Renal cortex interstitium (tissue), 11 donors: ENCODE data around the gene MDP1. TPM values are rescaled to one million over a fixed set of nuclear protein-coding genes. Genes with fewer than 3 reads are reported as not detected.
"Not testable (repeated sequence)": the region's sequence is repeated elsewhere in the genome, so short reads cannot be mapped to it uniquely, and the experiment has no call there.

ENCODE experiments used
- DNase-seq, 11 donors: peaks; one replicate each; pipeline ENCODE4 v3.0.0-alpha.2; 2013; ENCODE audit warnings: low read depth in 9 of 11, low spot score in 4 of 11; ENCODE audit errors: extremely low read depth in 1 of 11
- polyA plus RNA-seq, 3 donors: library from polyadenylated mRNA; unstranded; fragments of 120-200 nt; gene quantifications; one replicate each; pipeline ENCODE4 v1.2.1, GENCODE V29; 2013; ENCODE audit not compliant: insufficient read length in 3 of 3

The MDP1 gene
- polyA plus RNA-seq, 3 donors, result 10.2 to 17.3 (median 13.5) TPM

DNA sequence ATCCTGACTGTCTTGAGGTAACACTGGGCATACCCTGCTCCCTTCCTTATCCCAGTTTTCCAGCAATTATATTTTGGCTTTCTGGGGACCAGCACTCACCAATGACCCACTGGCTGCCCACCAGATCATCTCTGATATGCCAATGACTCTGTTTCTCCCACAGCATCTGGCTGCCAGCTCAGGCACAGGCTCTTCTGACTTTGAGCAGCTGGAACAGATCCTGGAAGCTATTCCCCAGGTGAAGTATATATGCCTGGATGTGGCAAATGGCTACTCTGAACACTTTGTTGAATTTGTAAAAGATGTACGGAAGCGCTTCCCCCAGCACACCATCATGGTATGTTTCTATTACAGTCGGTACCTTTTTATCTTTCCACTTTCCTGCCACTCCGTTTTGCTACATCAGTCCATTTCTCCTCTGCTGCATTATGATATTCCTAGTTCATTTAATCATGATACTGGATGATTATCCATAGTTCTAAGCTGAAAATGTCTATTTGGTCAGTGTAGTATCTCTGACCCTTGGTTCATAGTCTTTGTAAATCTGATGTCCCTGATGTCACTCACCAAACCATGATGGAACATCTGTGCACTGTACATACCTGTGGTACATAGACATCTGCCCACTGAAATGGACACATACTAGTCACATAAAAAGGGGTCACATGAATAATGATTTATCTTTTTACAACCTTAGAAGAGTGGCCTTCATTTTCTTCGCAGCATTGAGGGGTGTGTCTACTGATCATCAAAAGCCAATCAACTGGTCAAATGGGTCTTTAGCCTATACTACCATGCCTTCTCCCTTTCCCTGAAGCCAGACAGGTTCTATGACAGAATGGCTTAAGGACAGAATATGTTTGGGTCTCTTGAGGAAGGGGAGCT, 20.2 kb upstream of the MDP1 start:
- DNase-seq, result no peak

DNA sequence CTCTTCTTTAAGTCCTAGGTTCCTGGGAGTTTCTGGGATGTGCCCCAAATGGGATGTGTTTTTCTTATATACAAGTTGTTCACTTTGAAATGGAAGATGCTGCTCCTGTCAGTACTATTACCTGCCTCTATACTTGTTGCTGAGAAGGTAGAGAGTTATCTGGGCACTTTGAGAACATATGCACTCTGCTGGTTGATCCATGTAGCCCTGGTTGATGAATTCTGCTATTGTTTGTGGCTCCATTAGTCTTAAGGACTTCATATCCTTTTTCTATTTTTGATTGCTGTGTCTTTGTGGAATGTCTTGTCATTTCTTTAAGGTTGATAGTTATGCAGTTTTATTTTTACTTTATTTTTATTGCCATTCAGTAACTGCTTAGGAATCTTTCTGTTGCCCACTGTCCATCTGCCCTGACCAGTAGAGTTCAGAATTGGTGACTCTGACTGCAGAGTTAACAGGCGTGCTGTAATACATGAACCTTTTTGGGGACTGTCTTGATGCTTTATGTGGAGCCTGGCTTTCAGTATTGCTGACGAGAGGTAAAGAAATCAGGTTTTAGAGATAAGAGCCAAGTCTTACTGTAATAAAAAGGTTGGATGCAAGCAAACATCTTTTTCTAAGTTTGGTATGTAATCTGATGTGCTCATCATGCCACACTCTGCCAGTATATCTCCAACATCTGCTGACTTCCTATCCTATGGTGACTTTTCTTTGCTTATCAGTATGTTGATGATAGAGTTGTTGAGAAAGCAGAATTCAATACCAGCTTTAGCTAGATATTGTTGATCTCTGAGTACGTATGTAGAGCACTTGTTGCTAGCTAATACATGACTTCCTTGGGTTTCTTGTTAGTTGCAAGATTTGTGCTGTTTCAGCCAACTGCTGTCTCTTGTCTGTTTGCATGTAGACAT, 18.5 kb upstream of the MDP1 start:
- DNase-seq, result no peak

DNA sequence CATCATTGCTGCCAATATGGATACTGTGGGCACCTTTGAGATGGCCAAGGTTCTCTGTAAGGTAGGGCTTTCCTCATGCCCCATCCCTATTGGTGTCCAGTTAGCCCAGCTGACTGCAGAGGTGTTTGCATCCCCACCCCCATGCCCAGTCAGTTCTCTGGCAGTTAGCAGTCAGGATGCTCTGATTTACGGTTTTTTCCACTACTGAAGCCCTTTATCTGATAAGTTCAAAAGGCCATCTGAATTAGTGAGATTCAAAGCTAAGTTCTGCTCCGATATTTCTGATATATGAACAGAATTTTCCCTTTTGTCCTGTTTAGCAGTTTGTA, 17.6 kb upstream of the MDP1 start:
- DNase-seq, result no peak

DNA sequence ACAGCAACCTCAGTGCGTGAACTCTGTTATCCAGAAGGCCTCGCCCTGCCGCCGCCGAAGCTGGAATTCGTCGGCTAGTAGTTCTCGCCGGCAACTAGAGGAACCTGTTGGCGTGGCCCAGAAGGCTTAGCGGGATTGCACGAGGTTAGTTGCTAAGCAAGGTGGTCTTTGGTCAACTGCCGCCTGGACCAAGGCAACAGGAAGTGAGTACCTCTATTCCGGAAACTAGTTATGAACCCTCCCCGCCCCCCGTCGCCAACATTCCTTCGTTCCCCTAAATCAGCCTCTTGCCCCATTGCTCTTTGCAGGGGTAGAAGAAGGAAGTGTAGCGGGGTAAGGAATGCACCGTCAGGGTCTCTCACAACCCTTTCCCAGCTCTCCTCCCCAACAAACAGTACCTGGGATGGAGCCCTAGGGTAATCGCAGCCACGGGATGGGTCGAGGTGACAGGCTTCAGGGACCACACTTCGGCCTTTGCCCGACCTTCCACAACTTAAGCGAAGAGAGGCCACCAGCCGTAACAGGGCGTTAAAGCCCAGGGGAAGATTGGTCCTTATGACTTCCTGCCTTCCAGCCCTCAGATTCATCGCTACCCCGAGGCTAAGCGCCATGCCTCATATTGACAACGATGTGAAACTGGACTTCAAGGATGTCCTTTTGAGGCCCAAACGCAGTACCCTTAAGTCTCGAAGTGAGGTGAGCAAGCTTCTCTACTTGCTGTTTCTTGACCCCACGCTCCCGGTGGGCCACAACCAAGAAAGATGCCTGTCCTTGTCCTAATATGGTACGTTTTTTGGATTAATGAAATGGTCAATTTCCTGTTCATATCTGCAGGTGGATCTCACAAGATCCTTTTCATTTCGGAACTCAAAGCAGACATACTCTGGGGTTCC, 17.0 kb upstream of the MDP1 start, which contains the start of gene GMPR2:
Gene GMPR2 (plus strand): TSS at position 285 of the 893 bp plus-strand sequence. CDS start 325 bp downstream, at position 610.
- DNase-seq, result peak in 1 of 11 donors; percentile 59

DNA sequence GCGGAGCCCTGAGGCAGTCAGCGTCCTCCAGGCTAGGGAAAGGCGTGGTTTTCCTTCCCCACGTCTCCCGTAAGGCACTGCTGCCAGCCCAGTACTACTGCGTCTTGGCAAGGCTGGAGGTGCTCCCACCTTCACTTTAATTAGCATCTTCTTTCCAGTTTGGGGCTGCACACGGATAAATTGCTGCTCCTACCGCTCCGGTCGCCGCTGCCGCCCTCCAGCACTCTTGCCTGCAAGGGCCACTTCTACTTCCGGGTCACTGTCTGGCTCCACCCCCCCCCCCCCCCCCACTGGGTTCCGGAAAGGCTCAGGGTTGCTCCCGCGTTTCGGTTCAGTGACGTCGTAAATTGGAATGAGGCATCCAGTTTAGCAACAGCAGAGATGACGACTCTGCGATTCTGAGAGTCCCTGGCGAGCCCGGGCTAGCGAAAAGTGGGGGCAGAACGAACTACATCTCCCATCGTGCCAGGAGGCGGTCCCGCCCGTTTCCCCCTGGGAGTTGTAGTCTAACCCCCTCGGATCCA, 16.3 kb upstream of the MDP1 start, which contains the start of gene NEDD8:
Gene NEDD8 (minus strand): TSS at position 247 of the 524 bp plus-strand sequence. CDS start 100 bp downstream, at position 147.
- DNase-seq, result peak; percentile 72 to 85 (median 83)

DNA sequence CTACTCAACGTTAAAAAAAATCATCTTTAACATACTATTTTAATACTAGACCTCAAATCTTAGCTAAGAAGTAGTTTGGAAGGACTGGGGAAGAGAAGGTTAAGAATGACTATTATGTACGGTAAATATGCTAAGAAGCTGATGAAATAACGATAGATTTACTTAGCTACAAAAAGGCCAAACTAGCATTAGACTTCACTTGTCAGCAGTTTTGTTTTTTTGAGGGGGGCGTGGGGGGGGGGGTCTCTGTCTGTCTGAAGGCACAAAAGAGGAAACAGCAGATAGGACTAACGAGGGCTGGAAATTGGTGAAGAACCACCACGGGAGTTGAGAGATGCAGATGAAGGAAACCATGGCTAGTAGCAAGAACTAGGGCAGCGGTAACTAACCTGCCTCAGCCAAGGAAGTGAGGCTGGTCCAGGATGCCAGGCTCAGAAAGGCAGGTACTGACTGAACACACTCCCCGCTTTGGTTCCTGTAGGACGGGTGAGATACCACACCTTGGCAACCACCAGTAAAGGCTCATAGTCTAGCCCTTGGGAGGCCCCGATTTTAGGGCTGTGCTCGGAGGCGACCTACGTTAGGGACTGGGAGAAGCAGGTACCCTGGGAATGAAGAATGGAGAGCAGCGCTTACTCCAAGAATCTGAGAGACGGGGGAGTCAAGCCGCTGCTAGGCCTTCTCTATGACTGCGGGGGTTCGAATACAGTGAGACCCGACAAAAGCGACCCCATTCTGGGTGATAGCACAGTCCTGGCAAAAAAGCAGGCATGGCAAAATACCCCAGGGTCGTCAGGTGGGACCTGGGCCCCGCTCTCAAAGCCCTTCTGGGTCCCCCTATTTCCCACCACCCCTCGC, 15.6 kb upstream of the MDP1 start:
- no peak for DNase-seq

GRCh38 chr14:24228902-24229301, 13.0 kb upstream of the MDP1 start:
- no peak for DNase-seq

DNA sequence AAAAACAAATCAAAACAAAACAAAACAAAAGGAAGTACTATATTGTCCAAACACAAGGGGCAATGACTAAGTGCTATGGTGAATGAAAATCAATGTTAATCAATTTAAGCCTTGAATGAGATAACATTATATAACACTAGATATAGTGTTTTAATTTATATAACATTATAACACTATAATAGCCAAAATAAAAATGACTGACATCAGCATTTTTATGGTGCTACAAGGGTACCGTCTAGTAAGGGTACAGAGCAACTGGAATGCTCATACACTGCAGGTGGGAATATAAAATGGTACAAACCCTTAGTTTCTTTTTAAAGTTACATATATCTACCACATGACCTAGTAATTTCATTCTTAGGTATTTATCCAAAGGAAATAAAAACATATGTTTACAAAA, 10.6 kb upstream of the MDP1 start:
- DNase-seq, result no peak

- no peak for DNase-seq
Measured at GRCh38 chr14:24224618-24225071, 8.8 kb upstream of the MDP1 start.

- not testable (repeated sequence) for DNase-seq
Measured at GRCh38 chr14:24222987-24223386, 7.1 kb upstream of the MDP1 start.

GRCh38 chr14:24219521-24219920, 3.7 kb upstream of the MDP1 start:
- no peak for DNase-seq

- DNase-seq, result no peak
Measured at GRCh38 chr14:24219080-24219479, 3.2 kb upstream of the MDP1 start.

DNA sequence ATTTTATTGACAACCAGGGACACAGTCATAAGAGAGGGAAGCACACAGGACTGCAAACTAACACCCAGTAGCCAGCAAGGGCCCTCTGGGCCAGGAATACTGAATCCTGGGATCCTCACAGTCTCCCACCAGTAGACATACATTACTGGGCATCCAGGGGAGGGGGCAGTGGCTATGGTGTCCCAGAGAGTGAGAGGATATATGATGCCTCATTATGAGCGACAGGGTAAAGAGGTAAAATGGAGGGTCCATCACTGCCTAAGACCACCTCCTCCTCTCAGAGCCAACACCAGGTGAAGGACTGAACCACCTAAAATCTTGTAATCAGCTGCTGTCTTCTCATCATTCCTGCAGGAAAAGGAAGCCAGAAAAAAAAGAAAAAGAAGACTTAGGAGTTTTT, 1.0 kb upstream of the MDP1 start:
- DNase-seq, result not testable (repeated sequence)

GRCh38 chr14:24216345-24216699, 456 bp upstream of the MDP1 start:
- DNase-seq, result no peak

DNA sequence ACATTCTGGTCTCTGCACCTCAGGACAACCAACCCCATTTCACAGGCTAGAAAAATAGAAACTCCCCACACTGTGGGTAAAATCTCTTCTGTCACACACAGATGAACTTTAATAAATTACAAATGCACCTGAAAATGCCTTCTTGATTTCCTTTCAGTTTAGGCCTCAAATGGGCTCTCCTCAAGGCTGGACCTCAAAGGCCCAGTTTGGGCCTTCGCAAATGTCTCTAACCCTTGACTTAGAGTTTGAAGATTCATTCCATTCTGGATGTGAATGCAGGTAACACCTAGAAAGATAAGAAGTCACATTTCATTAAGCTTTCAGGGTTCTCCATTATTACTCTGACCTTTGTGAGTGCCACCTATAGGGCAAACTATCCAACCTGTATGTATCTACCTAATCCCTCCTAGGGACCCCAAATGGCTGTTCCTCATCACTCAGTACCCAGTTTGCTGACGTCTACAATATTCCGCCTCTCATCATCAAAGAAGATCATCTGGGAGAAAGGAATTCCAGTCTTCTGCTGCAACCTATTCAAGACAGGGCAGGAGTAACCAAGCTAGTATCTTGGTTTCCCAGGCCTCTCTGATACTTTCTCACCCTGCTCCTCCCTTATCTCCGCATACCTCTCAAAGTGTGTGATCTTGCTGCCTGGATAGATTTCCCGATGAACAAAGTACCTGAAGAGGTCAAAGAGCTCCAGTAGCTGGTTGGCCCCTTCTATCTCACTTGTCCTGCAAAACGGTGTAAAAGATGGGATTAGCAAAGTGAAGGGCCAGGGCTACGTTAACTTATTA, 1.8 kb downstream of the MDP1 start:
- DNase-seq, result no peak

DNA sequence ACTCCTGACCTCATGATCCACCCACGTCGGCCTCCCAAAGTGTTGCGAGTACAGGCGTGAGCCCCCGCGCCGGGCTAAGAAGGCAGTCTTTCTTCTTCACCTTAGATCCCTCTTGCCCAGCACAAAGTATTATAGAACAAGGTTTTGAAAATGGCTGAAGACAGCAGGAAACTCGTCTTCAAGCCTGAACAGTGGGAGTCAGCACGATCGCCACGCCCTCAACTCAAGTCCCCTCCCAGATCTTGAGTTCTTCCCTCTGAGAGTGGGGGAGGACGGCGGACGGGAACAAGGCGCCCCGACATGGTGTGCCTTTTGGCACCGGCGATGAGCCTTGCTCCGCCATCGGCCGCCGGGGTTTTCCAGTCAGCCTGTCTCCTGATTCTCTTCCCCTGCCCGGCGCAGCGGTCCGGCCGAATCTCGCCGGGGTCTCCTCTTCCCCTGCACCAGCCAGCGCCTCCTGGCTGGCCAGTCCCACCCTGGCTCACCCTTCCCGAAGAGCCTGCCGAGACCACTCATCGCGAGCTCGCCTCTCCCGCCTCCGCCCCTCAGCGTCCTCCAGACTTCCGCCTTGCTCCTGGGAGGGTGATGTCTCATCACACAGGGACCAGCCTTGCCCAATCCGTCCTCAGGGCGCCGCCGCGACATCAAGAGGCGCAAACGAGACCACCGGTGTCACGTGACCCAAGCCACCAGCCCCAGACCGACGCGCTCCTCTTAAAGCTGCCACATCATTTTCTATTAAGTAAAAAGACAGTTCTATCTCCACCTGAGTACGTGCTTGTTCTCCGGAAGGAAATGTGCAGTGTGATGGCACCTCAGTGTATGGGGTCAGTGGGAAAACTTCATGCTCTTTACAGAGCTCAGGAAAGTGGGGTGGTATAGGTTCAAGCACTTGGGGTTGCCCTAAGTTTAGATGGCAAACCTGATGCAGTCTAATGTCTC, 2.7 kb downstream of the MDP1 start, which contains the start of gene CHMP4A:
Gene CHMP4A (minus strand): TSS at position 565 of the 942 bp plus-strand sequence. CDS start 49 bp downstream, at position 516.
- DNase-seq, result peak; percentile 87 to 97 (median 94)
